Measurements from ENCODE around the gene HMGN4.
"Not testable (repeated sequence)": the region's sequence is repeated elsewhere in the genome, so short reads cannot be mapped to it uniquely, and the experiment has no call there.

Gene HMGN4

GRCh38 chr6:26537846-26538571 is at the start of gene HMGN4:
Gene HMGN4, plus strand, starts transcription at chr6:26538366. Its CDS starts 6,841 bp downstream, at chr6:26545207.
- peak; percentile 97 for DNase-seq

DNA sequence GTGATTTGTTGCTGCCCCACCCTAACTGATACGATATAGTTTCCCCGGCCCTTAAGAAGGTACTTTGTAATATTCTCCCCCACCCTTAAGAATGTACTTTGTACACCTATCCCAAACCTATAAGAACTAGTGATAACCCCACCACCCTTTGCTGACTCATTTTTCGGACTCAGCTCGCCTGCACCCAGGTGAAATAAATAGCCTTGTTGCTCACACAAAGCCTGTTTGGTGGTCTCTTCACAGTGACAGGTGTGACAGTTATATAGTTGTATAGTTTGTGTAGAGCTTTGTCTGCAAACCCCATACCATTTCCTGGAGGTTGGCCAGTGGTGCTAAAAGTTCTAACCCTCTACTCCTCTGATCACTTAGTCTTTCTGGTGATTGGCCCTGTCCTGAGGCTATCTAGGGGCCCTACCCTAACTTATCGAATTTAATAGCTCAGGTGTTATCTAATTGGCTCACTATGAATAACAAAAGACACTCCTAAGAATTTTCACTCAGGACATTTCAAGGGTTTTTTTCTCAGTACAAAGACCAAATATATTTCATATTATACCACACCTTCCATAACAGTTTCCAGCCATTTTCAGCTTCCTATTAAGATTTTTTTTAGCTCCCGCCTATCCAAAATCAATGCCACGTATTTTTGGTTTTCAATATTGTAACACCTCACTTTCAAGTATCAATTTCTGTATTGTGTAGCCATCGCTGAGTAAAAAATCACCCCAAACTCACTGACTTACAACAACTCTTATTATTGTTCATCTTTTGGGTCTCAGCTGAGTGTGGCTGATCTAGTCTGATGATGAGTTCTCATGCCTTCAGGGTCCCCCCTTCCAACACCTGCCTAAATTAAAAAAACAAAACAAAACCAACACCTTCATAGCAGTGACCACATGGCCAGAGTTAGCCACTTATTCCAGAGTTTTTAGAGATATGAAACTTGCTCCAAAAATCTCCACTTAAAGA is 47.9 kb upstream of the HMGN4 start:
- DNase-seq: no peak

DNA sequence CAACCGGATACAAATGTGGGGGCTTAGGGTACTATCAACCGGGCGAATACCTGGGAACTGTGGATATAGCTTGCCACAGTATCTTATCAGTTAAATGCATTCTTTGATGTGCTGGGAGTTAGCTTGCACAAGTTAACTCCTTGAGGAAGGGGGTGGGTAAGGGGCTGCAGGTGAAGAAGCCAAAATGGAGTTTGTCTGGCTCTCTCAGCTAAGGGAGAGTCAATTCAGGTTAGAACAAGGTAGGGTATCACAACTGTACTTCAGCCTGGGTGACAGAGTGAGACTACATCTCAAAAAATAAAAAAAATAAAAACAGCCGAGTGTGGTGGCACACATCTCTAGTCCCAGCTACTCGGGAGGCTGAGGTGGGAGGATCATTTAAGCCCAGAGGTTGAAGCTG is 46.6 kb upstream of the HMGN4 start:
- DNase-seq: no peak

DNA sequence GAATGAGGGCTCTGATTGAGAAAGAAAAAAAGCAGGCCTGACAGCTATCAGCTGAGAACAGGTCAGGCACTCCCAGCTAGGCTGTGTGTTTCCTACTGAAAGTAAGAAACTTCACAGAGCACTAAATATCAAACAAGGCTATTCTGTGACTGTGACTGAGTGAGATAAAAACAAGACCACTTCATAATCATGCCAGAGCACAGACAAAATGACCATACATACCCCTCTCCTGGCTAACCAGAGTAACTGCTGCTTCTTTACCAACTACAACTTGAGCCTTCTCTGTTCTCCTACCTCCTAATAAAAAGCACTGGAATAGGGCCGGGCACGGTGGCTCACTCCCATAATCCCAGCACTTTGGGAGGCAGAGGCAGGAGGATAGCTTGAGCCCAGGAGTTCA is 44.9 kb upstream of the HMGN4 start:
- peak; percentile 90 for DNase-seq

DNA sequence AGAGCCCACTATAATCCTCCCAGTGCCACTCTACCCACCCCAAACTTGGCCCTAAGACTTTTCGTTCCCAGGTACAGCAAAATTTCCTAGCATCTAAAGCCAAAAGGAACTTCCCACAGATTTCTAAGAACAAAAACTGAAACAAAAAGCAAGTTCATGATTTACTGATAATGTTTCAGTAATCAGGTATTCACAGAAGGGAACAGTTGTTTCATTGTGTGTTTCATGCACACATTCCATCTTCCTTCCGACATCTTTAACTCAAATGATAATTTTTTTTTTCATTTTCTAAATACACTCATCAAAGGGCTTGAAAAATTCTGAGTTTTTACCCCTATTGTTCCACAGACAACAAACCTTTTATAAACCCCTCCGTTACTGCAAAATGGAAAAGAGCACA is 44.0 kb upstream of the HMGN4 start:
- peak; percentile 78 for DNase-seq

- no peak for DNase-seq
Observed at GRCh38 chr6:26495281-26495680, 42.9 kb upstream of the HMGN4 start.

GRCh38 chr6:26497610-26498009 is 40.6 kb upstream of the HMGN4 start:
- DNase-seq: peak; percentile 34

DNA sequence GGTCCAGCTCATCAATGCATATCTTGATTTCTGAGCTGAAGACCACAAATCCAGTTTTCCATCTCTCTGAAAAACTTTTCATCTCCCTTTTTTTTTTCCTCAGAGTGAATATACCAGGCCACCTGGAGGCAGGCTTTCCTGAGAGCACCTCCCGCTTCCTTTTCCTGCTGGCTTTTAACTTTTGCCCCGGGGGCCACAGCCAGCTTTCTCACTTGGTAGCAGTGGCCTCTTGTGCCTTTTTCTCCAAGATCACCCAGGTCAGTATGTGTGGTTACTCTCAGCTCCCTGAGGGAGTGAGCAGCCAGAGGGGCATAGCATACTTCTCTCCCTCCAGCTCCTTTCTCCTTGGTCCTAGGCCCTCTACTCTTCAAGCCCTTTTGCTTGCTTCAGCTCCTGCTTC is 38.1 kb upstream of the HMGN4 start, which contains the start of gene BTN1A1:
Gene BTN1A1 (plus strand): TSS at position 202 of the 400 bp plus-strand sequence. CDS start 984 bp downstream, outside the sequence.
- DNase-seq: no peak

GRCh38 chr6:26501482-26501986 is 36.6 kb upstream of the HMGN4 start:
- no peak for DNase-seq

GRCh38 chr6:26502165-26502564 is 36.0 kb upstream of the HMGN4 start:
- DNase-seq: no peak

DNA sequence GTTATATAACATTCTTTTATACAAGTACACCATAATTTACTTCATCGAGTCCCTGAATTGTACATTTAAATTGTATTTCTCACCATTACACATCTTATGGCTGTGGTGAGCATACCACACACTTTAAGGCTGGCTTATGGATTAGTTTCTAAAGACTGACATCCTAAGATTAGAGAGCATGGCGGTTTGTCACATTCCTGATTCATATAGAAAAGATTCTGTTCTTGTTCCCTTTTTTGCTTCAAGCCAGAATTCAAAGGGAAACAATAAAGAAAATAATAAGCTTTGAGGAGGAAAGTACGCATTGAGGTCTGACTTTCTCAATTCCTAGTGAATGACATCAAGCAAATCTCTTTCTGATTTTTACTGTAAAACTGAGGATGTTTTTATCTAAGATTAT is 35.5 kb upstream of the HMGN4 start:
- peak; percentile 73 for DNase-seq

DNA sequence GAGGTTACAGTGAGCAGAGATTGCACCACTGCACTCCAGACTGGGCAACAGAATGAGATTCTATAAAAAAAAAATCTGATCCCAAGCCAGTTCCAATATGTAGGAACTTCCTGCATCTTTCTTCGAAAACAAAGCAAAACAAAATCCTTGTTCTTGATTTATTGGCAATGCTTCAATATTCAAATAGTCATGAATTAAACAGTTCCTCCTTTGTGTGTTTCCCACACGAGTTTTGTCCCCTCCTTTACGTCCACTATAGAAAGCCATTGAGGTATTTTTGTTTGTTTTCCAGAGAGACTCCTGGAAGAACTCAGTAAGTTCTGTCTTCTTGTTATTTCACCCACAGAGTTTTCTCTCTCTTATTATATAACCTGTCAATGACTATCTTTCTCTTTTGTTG is 30.5 kb upstream of the HMGN4 start:
- DNase-seq: no peak

DNA sequence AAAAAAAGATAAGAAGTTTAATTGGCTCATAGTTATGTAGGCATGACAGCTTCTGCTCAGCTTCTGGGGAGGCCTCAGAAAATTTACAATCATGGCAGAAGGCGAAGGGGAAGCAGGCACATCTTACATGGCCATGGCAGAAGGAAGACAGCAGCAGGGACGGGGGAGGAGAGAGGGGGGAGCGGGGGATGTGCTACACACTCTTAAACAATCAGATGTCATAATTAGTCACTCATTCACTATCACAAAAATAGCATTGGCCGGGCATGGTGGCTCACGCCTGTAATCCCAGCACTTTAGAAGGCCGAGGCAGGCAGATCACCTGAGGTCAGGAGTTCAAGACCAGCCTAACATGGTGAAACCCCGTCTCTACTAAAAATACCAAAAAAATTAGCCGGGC is 27.1 kb upstream of the HMGN4 start:
- DNase-seq: not testable (repeated sequence)

DNA sequence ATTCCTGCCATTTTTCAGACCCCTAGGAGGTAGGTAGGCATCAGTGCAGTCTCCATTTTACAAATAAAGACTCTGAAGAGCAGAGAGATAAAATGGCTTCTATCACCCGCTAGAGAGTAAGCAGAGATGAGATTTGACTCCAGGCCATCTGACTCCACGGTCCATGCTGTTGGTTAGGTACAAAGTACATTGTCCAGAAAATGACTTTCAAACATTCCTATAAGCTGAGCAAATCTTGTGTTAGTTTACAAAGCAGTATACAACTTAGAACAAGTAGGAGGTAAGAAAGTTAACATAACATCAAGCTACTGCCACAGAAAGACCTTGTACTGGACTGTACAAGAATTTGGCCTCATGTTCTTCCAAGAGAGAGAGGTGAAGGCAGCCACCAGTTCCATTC is 23.2 kb upstream of the HMGN4 start:
- DNase-seq: no peak

- DNase-seq: no peak
Observed at GRCh38 chr6:26516481-26517427, 21.4 kb upstream of the HMGN4 start.

DNA sequence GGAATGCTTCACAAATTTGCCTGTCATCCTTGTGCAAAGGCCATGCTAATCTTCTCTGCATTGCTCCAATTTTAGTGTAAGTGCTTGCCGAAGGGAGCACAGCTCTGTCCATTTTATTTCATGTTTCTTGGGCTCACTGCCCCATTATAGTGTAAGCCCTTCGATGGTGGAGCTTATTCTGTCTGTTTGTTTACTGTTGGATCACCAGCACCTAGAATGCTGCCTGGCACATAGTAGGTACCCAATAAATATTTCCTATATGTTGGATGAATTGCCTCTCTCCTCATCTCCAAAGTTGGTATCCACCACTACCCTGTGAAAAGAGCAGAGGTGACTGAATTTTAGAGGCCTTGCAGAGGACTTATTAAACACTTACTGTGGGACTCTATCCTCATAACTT is 18.8 kb upstream of the HMGN4 start:
- no peak for DNase-seq

DNA sequence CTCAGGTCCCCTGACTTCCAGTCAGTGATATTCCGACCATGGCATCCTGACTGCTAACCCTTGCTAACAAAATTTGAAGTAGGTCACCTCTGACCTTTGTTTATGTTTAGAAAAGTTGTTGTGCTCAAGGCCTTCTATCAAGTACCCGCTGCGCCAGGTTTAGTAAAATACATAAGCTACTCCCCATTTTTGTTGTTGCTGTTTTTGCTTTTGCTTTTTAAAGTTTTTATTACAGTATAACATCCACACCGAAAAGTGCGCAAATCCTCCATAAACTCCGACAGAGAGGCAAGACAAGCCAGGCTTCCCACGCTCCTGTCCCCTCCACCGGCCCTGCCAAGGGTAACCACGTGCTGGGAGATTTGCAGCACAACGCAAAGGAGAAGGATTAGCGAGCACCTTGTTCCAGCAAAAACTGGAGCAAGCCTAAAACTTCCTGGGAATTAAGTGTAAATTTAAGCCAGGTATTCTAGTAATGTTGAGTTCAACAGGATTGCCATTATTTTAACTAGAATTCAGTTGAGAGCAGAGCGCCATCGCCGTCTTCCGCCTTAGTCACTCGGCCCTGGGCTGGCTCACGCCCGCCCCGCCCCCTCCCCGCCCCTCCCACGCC is 17.8 kb upstream of the HMGN4 start:
- DNase-seq: peak; percentile 90

GRCh38 chr6:26520850-26521599 is 17.1 kb upstream of the HMGN4 start:
- DNase-seq: peak; percentile 98

GRCh38 chr6:26521600-26522391 is 16.4 kb upstream of the HMGN4 start:
- peak; percentile 93 for DNase-seq

GRCh38 chr6:26522486-26523228 is 15.5 kb upstream of the HMGN4 start:
- peak; percentile 84 for DNase-seq
